Stimulated activated naive CD8-positive, alpha-beta T cell treated with anti-CD3 and anti-CD28 coated beads, Interleukin-15, Interleukin-2, amounts not matched to agents 100 U/mL and 50 U/mL, for 24 hours (primary cell): Measurements from ENCODE around the gene TEDC2.

ENCODE experiments used
- ATAC-seq: fragments of 150-1000 bp; cut with Tn5 transposase; one replicate; pipeline ENCODE4 v1.10.0; 2021
- DNase-seq: peaks from one replicate; pipeline ENCODE4 v3.0.0; 2021

The TEDC2 gene

GRCh38 chr16:2495041-2495440 is 35.1 kb downstream of the TEDC2 start:
- DNase-seq: no peak
- ATAC-seq: no peak

GRCh38 chr16:2496223-2497115 is 36.6 kb downstream of the TEDC2 start:
- DNase-seq: no peak
- ATAC-seq: no peak

- no peak for DNase-seq
- ATAC-seq: no peak
Measured at GRCh38 chr16:2497116-2497630, 37.3 kb downstream of the TEDC2 start.

- no peak for ATAC-seq
Measured at GRCh38 chr16:2497695-2498484, 38.0 kb downstream of the TEDC2 start.

GRCh38 chr16:2498531-2499253 is 38.8 kb downstream of the TEDC2 start:
- DNase-seq: no peak
- ATAC-seq: no peak

More at GRCh38 chr16:2497695-2498484, 38.0 kb downstream of the TEDC2 start:
- no peak for DNase-seq

GRCh38 chr16:2499454-2499853 is 39.5 kb downstream of the TEDC2 start:
- ATAC-seq (no peak), DNase-seq (no peak)

GRCh38 chr16:2499890-2500429 is 40.1 kb downstream of the TEDC2 start:
- no peak for DNase-seq
- no peak for ATAC-seq

GRCh38 chr16:2500430-2500917 is 40.6 kb downstream of the TEDC2 start:
- ATAC-seq: no peak
- DNase-seq: no peak

- ATAC-seq (peak; percentile 88), DNase-seq (peak; percentile 85)
Measured at GRCh38 chr16:2500918-2501750, 41.2 kb downstream of the TEDC2 start.

GRCh38 chr16:2501946-2502895 is 42.3 kb downstream of the TEDC2 start:
- no peak for DNase-seq
- ATAC-seq: no peak

GRCh38 chr16:2505695-2506094 is 45.8 kb downstream of the TEDC2 start:
- DNase-seq: no peak
- no peak for ATAC-seq

GRCh38 chr16:2507052-2507659 is 47.2 kb downstream of the TEDC2 start:
- ATAC-seq (peak; percentile 24), DNase-seq (no peak)

- DNase-seq (no peak), ATAC-seq (no peak)
Measured at GRCh38 chr16:2507665-2508064, 47.8 kb downstream of the TEDC2 start.

GRCh38 chr16:2508722-2509400 is 49.0 kb downstream of the TEDC2 start:
- ATAC-seq (no peak), DNase-seq (no peak)

GRCh38 chr16:2511128-2511800 is 51.4 kb downstream of the TEDC2 start:
- ATAC-seq (no peak), DNase-seq (no peak)

GRCh38 chr16:2511996-2512734 is 52.3 kb downstream of the TEDC2 start:
- no peak for ATAC-seq
- DNase-seq: no peak

GRCh38 chr16:2512735-2513404 is 53.0 kb downstream of the TEDC2 start:
- DNase-seq: no peak
- ATAC-seq: no peak
